OCI-LY7 (cell line): ENCODE data around the gene HAAO. TPM values are rescaled to one million over a fixed set of nuclear protein-coding genes. Genes with fewer than 3 reads are reported as not detected.

Experiments
- BruUV-seq: library from RNA; stranded (reverse); fragments of 400-500 nt; replicated peaks from 2 replicates; lab custom pipeline; 2021; lab: Mats Ljungman, UMichigan
- CTCF ChIA-PET: fragments of 300-600 bp; sonication (Branson Sonifier 250); formaldehyde crosslinking; loops from one replicate; lab custom pipeline; 2022; ENCODE audit warnings: antibody characterized with exemption; ENCODE audit not compliant: unreplicated experiment; lab: Charles Lee
- POLR2A ChIA-PET: fragments of 300-600 bp; sonication (Branson Sonifier 250); formaldehyde crosslinking; loops from one replicate; lab custom pipeline; 2022; ENCODE audit warnings: antibody characterized with exemption; lab: Charles Lee
- DNase-seq: peaks from one replicate; pipeline ENCODE4 v3.0.0-alpha.2; 2015; ENCODE audit warnings: low spot score
- H2AFZ ChIP-seq: fragments of 200-600 bp; sonication (generic), shearing (Covaris generic); 2 replicates; pipeline ENCODE4 v1.6.1; 2014; ENCODE audit warnings: mild to moderate bottlenecking, antibody characterized with exemption, low read length, moderate library complexity
- H3K27ac ChIP-seq: fragments of 200-600 bp; sonication (generic); 2 replicates; pipeline ENCODE4 v1.5.1; 2014; ENCODE audit warnings: mixed run types, low read depth, mild to moderate bottlenecking, moderate library complexity, low read length, inconsistent platforms; ENCODE audit not compliant: poor library complexity, severe bottlenecking
- H3K36me3 ChIP-seq: fragments of 200-600 bp; sonication (generic); 2 replicates; pipeline ENCODE4 v1.6.1; 2014; ENCODE audit warnings: mild to moderate bottlenecking, antibody characterized with exemption, low read length, moderate library complexity, mixed read lengths; ENCODE audit not compliant: insufficient read depth
- H3K4me1 ChIP-seq: fragments of 200-600 bp; sonication (generic); 2 replicates; pipeline ENCODE4 v1.5.1; 2014; ENCODE audit warnings: mild to moderate bottlenecking, low read length; ENCODE audit not compliant: insufficient read depth, poor library complexity, severe bottlenecking
- H3K4me2 ChIP-seq: fragments of 200-600 bp; sonication (generic); 2 replicates; pipeline ENCODE4 v1.6.1; 2014; ENCODE audit warnings: mild to moderate bottlenecking, low read length
- H3K4me3 ChIP-seq: fragments of 200-600 bp; sonication (generic); 2 replicates; pipeline ENCODE4 v1.5.1; 2014; ENCODE audit warnings: mild to moderate bottlenecking, low read depth, low read length; ENCODE audit not compliant: poor library complexity, severe bottlenecking
- H3K79me2 ChIP-seq: fragments of 200-600 bp; sonication (generic); 2 replicates; pipeline ENCODE4 v1.6.1; 2016; ENCODE audit warnings: low read depth, mild to moderate bottlenecking, low read length, moderate library complexity, mixed read lengths; ENCODE audit not compliant: insufficient read depth
- H3K9me2 ChIP-seq: fragments of 200-600 bp; sonication (generic); 2 replicates; pipeline ENCODE4 v1.6.1; 2016; ENCODE audit warnings: mild to moderate bottlenecking, low read length, mixed read lengths; ENCODE audit not compliant: insufficient read depth
- H3K9me3 ChIP-seq: fragments of 200-600 bp; sonication (generic); 2 replicates; pipeline ENCODE4 v1.6.1; 2014; ENCODE audit warnings: mild to moderate bottlenecking, mixed run types, low read length, mixed read lengths
- H4K20me1 ChIP-seq: fragments of 200-600 bp; sonication (generic); 2 replicates; pipeline ENCODE4 v1.6.1; 2014; ENCODE audit warnings: mild to moderate bottlenecking, antibody characterized with exemption, low read length, moderate library complexity, mixed read lengths; ENCODE audit not compliant: insufficient read depth
- CTCF ChIP-seq: fragments of 200-600 bp; sonication (generic); conservative IDR thresholded peaks from 2 replicates; pipeline ENCODE4 v1.5.1; 2014; ENCODE audit warnings: mild to moderate bottlenecking, antibody characterized with exemption, low read length, moderate library complexity, mixed read lengths
- EZH2phosphoT487 ChIP-seq: fragments of 200-600 bp; sonication (generic); IDR thresholded peaks from 2 replicates; pipeline ENCODE4 v1.6.1; 2018; ENCODE audit warnings: low read depth, borderline replicate concordance, mild to moderate bottlenecking, mixed run types, antibody characterized with exemption, low read length, moderate library complexity, mixed read lengths
- intact Hi-C: fragments of 100-400 bp; cut with micrococcal nuclease; formaldehyde crosslinking; loops from one replicate; pipeline ENCODE4 v1.10.0; 2022; ENCODE audit not compliant: unreplicated experiment
- total RNA-seq, 2 experiments: library from RNA; depleted of rRNA in 1 of 2; stranded (reverse); fragments of >200 nt in 1 of 2; shearing (Covaris generic) in 1 of 2; gene quantifications; 2 replicates each; pipeline ENCODE4 v1.2.3, GENCODE V29; 2014 to 2022

The HAAO gene
- total RNA-seq, 2 experiments from 2014 or later, result not detected

- DNase-seq, result no peak
- Histone ChIP-seq H3K36me3 (peaks cover 9% of the 10 kb centered on the region; the same call in 1 of the 2 replicates), H3K9me3 (no peaks in the 10 kb centered on the region), H3K27ac (no peak overlapping the region), H3K79me2 (no peaks in the 10 kb centered on the region), H3K9me2 (no peaks in the 10 kb centered on the region), H2AFZ (no peak overlapping the region), H3K4me1 (no peaks in the 10 kb centered on the region), H3K4me2 (no peak overlapping the region), H3K4me3 (no peak overlapping the region), H4K20me1 (no peaks in the 10 kb centered on the region)
- no TSS peak for BruUV-seq
- intact Hi-C loops, result no loop called here
- CTCF ChIA-PET, result no interaction called here
- POLR2A ChIA-PET, result no interaction called here
- TF ChIP-seq EZH2phosphoT487 (no peak), CTCF (no peak)
Observed at GRCh38 chr2:42761554-42761953, 30.8 kb downstream of the HAAO start.

- H2AFZ ChIP-seq, result no peak overlapping the region
- intact Hi-C loops, result no loop called here
- ChIA-PET CTCF (no interaction called here), POLR2A (no interaction called here)
- DNase-seq, result no peak
- H3K4me1 ChIP-seq, result no peaks in the 10 kb centered on the region
- no peak overlapping the region for H3K4me3 ChIP-seq
- no peak overlapping the region for H3K4me2 ChIP-seq
- no peak for TF ChIP-seq CTCF
- TF ChIP-seq EZH2phosphoT487, result no peak
- no peak overlapping the region for H3K27ac ChIP-seq
- no peaks in the 10 kb centered on the region for H4K20me1 ChIP-seq
- H3K36me3 ChIP-seq, result peaks cover 27% of the 10 kb centered on the region
- no peaks in the 10 kb centered on the region for H3K9me3 ChIP-seq
- no peaks in the 10 kb centered on the region for H3K9me2 ChIP-seq
- H3K79me2 ChIP-seq, result no peaks in the 10 kb centered on the region
- no TSS peak for BruUV-seq
Observed at GRCh38 chr2:42758751-42759150, 33.6 kb downstream of the HAAO start.

GRCh38 chr2:42757981-42758740, 34.2 kb downstream of the HAAO start:
- Histone ChIP-seq H3K27ac (no peak overlapping the region), H3K4me3 (no peak overlapping the region), H3K4me2 (no peak overlapping the region), H2AFZ (no peak overlapping the region), H3K36me3 (peaks cover 33% of the 10 kb centered on the region), H3K79me2 (no peaks in the 10 kb centered on the region), H4K20me1 (no peaks in the 10 kb centered on the region), H3K4me1 (no peaks in the 10 kb centered on the region), H3K9me2 (no peaks in the 10 kb centered on the region), H3K9me3 (no peaks in the 10 kb centered on the region)
- no peak for DNase-seq
- intact Hi-C loops, result no loop called here
- CTCF ChIA-PET, result no interaction called here
- POLR2A ChIA-PET, result no interaction called here
- TF ChIP-seq CTCF (no peak), EZH2phosphoT487 (no peak)
- no TSS peak for BruUV-seq
